Measurements from ENCODE around the gene DCTN2.

GRCh38 chr12:57516617-57517153, 30.3 kb downstream of the DCTN2 start:
- TF ChIP-seq CTCF (IDR thresholded peaks at IDR 0.05) (no peak), POLR2A (IDR thresholded peaks at IDR 0.05) (no peak)
